ENCODE data around the gene CIC.

DNA sequence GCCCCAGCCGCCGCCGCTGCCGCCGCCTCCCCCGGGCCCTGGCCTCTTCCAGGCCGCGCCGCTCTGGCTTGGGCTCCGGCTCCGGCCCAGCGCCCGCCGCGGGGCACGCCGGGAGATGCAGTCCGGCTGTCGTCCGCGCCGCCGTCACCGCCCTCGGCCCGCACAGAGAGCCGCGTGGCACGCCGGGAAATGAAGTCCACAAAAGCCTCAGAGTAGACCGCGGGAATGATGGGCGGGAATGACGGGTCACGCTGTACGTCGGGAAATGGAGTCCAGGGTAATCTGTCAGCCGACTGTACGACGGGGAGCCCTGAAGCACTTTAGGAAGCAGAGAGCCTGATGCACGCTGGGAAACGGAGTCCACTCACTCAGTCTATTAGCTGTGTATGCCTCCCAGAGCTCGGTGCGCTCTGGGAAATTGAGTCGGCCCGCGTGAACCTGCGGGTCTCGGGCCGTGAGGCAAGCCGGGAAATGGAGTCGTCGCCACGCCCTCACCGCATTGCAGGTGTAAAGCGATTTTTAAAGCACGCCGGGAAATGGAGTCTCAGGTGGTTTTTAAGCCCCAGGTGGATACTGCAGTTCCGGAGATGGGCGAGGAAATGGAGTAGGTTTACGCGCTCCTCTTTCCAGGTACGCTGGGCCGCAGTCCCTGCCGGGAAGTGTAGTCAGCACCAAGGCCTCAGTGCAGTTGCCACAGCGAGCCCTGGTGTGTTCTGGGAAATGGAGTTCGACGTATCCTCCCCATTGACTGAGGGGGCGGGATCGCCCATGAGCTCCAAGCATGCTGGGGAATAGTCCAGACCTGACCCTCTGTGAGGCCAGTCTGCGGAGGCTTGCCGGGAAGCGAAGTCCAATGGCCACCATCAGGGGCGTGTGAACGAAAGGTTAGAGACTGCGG is 26.3 kb upstream of the CIC start, which contains the start of gene GSK3A:
- TF ChIP-seq, protein P1, sequence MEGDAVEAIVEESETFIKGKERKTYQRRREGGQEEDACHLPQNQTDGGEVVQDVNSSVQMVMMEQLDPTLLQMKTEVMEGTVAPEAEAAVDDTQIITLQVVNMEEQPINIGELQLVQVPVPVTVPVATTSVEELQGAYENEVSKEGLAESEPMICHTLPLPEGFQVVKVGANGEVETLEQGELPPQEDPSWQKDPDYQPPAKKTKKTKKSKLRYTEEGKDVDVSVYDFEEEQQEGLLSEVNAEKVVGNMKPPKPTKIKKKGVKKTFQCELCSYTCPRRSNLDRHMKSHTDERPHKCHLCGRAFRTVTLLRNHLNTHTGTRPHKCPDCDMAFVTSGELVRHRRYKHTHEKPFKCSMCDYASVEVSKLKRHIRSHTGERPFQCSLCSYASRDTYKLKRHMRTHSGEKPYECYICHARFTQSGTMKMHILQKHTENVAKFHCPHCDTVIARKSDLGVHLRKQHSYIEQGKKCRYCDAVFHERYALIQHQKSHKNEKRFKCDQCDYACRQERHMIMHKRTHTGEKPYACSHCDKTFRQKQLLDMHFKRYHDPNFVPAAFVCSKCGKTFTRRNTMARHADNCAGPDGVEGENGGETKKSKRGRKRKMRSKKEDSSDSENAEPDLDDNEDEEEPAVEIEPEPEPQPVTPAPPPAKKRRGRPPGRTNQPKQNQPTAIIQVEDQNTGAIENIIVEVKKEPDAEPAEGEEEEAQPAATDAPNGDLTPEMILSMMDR (IDR thresholded peaks at IDR 0.05; ENCODE audit: insufficient read depth, low read length, poor library complexity, severe bottlenecking), result no peak
- no peak for TF ChIP-seq EZH2phosphoT487 (conservative IDR thresholded peaks at IDR 0.05; ENCODE audit: low read length)
